SH-SY5Y (cell line): Measurements from ENCODE around the gene WWOX.

Experiments
- GATA2 ChIP-seq: IDR thresholded peaks from 2 replicates; pipeline ENCODE4 v1.6.1; 2011; ENCODE audit warnings: mild to moderate bottlenecking, low read depth, low read length
- GATA3 ChIP-seq: IDR thresholded peaks from 2 replicates; pipeline ENCODE4 v1.6.1; 2011; ENCODE audit warnings: low read depth, mild to moderate bottlenecking, low read length, moderate library complexity

The WWOX gene

DNA sequence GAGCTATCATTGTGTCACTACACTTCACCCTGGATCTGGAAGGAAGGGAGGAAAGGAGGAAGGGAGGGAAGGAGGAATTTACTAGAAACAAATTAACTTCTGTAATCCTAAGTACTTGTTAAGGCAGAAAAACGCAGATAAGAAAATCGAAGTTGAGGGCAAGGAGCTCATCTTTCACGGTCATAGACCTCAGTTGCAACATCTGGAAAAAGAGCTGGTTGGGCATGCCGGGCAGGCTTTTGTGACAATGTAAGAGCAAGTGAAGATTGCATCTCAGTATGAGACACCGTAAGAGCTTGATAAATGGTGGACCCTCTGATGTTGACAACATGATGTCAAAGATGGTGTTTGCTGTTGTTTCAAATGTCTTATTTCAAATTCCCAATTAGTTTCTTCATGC, 779.6 kb downstream of the WWOX start:
- TF ChIP-seq GATA3 (no peak), GATA2 (no peak)

DNA sequence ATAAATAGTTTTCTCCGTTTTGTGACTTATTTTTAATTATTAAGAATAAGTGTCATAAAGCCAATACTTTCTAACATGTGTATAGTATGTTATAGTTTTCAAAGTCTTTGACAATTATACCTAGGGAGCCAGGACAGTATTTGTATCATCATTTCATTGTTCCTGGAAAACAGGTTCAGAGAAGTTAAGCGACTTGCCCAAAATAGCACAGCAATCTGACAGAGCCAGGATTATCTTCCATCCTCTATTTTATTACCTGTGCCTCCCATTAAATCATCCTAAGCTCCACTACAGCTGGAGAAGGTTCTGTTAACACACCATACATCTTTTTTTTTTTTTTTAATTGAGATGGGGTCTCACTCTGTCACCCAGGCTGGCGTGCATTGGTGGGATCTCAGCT, 782.7 kb downstream of the WWOX start:
- no peak for TF ChIP-seq GATA2
- no peak for TF ChIP-seq GATA3

DNA sequence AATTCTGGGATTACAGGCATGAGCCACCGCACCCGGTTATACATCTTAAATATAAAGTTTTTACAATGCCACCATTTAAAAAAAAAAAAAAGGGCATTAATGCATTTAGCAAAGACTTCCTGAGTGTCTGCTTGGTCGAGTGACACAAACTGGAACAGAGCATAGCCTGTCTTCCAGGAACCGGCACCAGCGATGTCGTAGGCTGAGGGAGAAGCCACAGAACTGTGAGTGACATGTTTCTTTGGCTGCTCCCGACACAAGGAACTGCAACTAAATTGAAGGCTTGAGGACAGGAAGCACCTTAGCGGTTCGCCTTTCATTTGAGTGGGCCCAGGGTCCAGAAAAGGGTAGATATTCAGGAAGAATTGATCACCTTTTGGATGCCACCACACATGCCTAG, 783.3 kb downstream of the WWOX start:
- TF ChIP-seq GATA2: no peak
- TF ChIP-seq GATA3: no peak

DNA sequence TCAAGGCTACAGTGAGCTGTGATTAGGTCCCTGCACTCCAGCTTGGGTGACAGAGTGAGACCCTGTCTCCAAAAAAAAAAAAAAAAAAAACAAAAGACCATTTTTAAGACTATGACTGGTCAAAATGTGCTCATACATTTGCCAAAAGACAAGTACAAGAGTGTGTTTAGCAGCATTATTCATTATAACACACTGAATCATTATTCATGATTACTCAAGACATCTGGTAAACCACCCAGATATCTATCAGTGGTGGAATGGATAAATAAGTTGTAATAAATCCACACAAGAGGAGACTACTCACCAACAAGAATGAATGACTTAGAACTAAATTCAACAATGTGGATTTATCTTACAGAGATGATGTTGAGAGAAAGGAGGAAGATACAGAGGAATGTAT, 784.8 kb downstream of the WWOX start:
- no peak for TF ChIP-seq GATA2
- no peak for TF ChIP-seq GATA3

DNA sequence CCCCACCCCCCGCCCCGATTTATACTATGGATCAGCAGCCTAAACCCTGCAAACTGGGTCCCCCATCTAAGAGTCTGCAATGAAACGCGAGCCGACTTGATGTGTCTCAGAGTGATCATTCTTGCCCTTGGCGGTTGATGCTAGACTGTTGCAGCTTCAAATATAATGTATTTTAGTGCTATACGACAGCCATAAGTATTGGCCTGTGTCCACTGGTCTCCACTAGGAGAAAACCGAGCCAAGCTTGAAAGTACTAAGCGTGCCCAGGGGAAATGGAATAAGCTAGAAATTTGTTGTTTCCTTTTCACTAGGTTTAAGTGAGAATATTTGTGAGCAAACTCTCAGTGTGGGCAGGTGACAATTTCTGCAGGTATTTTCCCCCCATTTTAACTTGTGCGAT, 789.9 kb downstream of the WWOX start:
- TF ChIP-seq GATA2 (no peak), GATA3 (no peak)

DNA sequence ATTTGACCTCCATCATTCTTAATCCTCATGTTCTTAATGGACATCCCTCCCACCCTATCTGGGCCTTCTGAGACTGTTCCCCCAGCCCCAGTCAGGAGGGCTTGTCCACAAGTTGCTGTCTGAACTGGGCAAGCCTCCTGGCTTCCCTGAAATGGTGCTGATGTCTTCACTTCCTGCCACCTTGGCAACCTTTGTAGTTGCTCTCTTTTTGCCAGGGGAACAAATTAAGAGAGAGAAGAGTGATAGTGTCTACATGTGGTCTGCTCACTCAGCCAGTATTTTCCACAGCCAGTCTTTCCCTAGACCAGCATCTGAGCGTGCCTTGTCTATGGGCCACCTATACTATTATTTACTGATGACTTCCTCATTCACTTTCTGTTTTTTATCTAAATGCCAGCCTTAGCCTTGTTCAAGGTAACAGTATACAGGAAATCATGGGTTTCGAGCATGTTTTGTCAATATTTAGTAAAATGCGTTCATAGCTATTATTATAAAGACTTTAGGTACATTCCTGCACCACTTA, 791.0 kb downstream of the WWOX start:
- no peak for TF ChIP-seq GATA2
- no peak for TF ChIP-seq GATA3

DNA sequence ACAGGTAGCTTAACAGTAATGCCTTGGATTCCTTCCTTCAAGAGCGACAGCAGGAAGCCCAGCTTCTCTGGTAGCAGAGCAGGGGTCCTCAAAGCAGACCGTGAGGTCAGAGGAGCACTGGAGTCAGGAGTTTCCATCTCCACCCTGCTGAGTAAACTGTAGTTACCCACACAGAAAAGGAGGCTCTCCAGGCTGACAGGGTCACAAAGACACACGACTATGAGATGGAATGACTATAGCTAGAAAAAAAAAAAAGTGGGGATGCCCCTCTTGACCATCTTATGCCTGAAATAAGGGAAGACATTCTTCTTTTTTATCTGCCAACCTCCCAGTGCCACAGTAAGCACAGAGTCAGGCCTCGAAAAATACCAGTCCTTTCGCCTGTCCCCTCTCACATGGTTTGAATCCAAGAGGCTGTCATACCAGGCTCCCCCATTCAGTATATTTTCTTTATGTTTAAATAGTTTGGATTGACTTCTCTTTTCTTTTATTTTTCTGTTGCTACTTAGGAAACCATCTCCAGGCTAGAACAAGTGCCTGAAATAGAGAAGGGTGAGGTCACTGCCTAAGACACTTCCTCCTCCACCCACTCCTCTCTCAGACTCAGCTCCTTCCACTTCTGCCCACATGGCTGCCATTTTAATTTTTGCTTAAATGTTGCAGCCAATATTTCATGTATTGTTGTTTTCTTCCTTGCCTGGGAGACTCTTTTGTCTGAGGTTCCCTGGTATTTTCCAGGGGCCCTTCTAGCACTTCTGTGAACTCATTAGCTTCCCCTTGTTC, 793.7 kb downstream of the WWOX start:
- TF ChIP-seq GATA2 (no peak), GATA3 (no peak)

DNA sequence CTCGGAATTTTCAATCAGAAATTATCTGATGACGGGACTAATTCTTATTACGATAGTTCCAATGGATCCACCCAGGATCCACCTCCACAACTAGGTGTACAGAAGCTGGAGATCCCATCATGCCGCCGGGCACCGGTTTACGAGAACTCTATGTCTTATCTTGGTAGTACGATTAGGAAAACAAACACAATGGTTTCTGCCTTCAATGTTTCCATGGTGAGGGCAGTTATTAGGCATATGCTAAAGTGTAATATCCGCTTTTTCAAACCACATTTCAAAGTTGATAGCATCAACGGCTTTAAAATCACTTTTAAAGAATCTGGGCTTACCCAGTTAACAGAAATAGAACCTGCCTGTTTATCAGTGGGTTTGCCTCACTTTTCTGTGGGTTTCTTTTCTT, 795.4 kb downstream of the WWOX start:
- TF ChIP-seq GATA3 (no peak), GATA2 (no peak)

DNA sequence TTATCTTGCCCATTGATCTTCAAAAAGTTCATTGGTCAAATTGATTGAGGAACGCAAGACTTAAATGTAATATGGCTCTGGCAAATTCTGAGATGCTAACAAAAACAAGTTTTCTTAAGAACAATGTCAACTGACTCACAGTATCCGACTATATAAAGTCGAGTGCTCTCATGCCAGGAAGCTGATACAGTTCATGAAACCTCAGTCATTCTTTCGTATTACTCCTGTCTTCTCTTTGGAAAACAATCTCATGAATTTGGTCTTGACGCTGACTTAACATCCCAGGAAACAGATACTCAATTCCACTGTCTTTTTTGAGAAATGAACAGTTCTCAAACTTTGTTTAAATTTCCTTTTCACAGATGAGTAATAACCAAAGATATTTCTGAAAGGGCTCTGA, 796.2 kb downstream of the WWOX start:
- TF ChIP-seq GATA3: no peak
- no peak for TF ChIP-seq GATA2

DNA sequence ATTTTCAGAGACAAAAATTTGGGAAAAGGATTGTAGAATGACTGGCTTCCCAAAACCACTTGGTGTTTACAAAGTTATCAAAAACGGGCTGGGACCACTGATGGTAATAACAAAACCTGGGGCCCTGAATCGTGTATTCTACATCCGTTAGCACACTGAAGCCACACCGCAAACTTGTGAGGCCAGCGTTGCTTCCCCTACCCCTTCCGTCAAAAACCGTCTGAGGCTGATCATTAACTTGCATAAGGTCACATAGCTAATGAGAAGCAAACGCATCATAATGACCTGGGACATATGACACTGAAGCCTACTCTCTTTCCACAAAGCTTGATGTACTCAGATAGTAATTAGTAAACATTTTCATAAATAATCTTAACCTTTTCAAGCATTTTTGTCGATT, 796.8 kb downstream of the WWOX start:
- no peak for TF ChIP-seq GATA2
- TF ChIP-seq GATA3: no peak

DNA sequence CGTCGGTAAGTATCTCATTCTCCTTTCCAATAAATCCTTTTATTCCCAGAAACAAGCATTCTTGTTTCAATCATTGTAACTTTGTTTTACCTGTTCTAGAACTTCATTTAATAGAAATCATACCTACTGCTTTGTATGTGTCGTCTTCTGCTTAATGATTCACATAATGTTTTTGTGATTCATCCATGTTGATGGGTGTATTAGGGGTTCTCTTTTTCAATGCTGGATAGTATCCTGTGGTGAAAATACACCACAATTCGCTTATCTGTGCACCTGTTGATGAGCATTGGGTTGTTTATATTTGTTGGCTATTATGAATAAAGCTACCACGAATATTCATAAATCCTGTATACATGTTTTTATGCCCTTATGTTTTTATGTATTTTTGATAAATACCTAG, 797.8 kb downstream of the WWOX start:
- TF ChIP-seq GATA2: no peak
- TF ChIP-seq GATA3: no peak

DNA sequence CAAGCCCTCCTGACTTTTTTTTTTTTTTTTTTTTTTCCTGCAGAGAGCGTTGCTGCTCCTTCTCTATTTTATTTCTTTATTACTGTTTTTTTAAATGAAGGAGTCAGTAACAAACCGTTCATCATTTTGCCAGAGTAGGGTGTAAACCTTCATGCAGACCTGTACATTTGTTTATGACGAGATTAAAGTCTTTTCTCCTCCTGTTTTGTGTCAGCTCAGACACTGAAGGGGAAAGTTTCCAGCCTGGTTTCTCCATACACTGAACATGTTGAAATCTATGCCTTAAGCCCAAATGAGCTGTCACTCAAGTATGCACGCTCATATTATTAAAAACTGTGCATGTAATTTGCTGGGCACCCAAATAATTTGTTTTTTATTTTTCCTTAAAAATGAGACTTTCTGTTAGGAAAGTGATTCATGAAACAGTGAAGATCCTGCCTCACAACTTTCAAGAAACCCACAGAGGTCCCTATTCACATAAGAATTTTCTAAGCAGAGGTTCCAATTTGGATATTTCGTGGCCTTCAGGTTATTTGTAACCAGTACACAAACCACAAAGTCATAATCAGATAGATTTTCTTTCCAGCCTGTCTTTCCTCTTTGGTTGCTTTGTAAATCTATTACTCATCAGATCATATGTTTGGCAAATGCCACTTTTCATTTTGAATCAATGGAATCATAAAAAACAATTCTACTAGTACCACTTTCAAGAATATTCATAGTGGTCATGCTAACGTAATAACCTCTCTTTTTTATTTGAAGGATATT, 800.8 kb downstream of the WWOX start:
- no peak for TF ChIP-seq GATA2

DNA sequence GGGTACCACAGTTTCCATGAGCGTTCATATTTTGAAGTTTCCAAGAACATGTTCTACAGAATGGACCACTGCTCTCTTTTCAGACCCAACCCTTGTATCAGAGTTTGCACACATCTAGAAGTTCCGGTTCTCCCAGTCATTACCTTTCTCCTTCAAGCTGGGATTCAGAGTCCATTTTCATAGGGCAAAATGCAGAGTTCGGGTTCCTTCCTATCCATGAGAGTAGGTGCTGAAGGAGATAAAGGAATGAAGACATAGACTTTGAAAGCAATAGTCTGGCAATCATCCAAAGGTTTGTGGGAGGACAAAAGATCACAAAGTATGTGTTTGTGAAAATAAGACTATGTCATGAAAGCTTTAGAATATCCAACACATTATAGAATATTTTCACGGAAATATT, 801.5 kb downstream of the WWOX start:
- no peak for TF ChIP-seq GATA2
- no peak for TF ChIP-seq GATA3

DNA sequence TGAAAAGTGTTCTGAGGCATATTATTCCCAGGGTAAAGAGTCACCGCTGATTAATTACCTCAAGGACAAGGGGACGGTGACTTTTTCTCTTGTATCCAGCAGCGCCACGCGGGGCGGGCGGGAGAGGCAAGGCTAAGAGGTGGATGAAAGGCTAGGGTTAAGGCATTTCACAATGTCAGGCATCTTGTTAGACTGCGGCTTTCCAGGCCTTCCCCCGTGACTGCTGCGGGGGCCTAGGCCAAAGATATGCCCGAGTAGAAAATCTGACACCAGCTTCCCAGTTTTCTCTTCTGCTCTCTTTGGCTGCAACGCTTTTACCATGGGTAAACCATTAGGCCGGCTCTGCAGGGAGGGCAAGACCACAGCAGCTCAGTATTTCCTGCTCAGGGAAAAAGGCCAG, 802.9 kb downstream of the WWOX start:
- TF ChIP-seq GATA2 (no peak), GATA3 (no peak)

DNA sequence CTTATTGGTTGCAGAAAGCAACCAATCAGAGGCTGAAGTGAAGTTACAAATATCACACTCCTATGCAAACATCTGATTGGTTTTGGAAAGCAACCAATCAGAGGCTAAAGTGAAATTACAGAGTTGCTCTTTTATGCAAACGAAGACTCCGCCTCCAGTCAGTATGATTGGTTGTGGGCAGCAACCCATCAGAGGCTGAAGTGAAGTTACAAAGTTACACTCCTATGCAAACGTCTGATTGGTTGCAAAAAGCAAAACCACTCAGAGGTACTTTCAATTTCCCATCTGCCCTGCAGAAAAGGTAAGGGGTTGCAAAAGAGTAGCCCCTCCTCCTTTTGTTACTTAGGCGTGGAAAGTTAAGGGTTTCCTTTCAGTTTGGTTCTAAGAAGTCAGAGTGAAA, 803.8 kb downstream of the WWOX start:
- TF ChIP-seq GATA2 (no peak), GATA3 (no peak)

DNA sequence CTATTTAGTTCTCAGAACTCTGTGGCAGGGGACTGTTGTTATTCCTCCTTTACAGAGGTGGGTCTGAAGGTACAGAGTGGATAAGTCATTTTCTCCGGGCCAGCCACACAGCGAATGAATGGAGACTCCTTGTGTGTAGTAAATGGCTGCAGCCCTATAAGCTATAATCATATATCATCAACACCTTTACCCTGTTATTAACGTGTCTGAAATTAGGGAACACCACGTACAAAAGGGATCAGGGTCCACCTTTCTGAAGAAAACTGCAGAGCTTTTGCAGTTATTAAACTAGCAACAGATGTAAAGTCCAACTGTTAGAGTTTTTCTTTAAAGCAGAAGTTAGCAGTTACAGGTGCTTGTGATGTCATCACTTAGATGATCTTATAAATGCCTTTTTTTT, 804.4 kb downstream of the WWOX start:
- TF ChIP-seq GATA2 (no peak), GATA3 (no peak)
